HepG2 (cell line): ENCODE results near the gene DTX4. TPM values are rescaled to one million over a fixed set of nuclear protein-coding genes. Genes with fewer than 3 reads are reported as not detected.

Source experiments
- ADNP ChIP-seq: sonication (generic); formaldehyde crosslinking; IDR thresholded peaks from 2 replicates; pipeline ENCODE4 v1.4.0; 2020; ENCODE audit warnings: missing genetic modification reagents
- ATF7-NPFF ChIP-seq: sonication (generic); formaldehyde crosslinking; IDR thresholded peaks from 2 replicates; pipeline ENCODE4 v1.8.1; 2023; ENCODE audit warnings: mild to moderate bottlenecking, low read depth, missing genetic modification reagents, moderate library complexity
- DBP ChIP-seq: sonication (generic); formaldehyde crosslinking; IDR thresholded peaks from 2 replicates; pipeline ENCODE4 v1.4.0; 2020; ENCODE audit warnings: missing genetic modification reagents; ENCODE audit errors: not compliant biosample characterization
- DMAP1 ChIP-seq: IDR thresholded peaks from 2 replicates; pipeline ENCODE4 v1.6.1; 2016
- HCFC1 ChIP-seq: fragments of 150-350 bp; IDR thresholded peaks from 2 replicates; pipeline ENCODE4 v1.6.1; 2014; ENCODE audit warnings: low read depth, low read length
- HES4 ChIP-seq: sonication (generic); formaldehyde crosslinking; IDR thresholded peaks from 2 replicates; pipeline ENCODE4 v1.9.0; 2021; ENCODE audit warnings: mild to moderate bottlenecking, missing genetic modification reagents, borderline replicate concordance
- HIC2 ChIP-seq: sonication (generic); formaldehyde crosslinking; IDR thresholded peaks from 2 replicates; pipeline ENCODE4 v1.9.0; 2022; ENCODE audit warnings: low read depth, missing genetic modification reagents
- HNRNPUL1 ChIP-seq: fragments of 200-400 bp; formaldehyde crosslinking; IDR thresholded peaks from 2 replicates; pipeline ENCODE4 v1.6.1; 2017; ENCODE audit warnings: low read depth, mild to moderate bottlenecking, low read length, moderate library complexity
- KDM3A ChIP-seq: IDR thresholded peaks from 2 replicates; pipeline ENCODE4 v1.6.1; 2018; ENCODE audit warnings: low read depth, missing compliant biosample characterization
- KDM6A ChIP-seq: IDR thresholded peaks from 2 replicates; pipeline ENCODE4 v1.6.1; 2016; ENCODE audit warnings: low read depth
- MAFF ChIP-seq: IDR thresholded peaks from 2 replicates; pipeline ENCODE4 v1.6.1; 2011; ENCODE audit warnings: low read depth, low read length, improper control_type of control experiment
- NFYC ChIP-seq: IDR thresholded peaks from 2 replicates; pipeline ENCODE4 v1.6.1; 2016; ENCODE audit warnings: missing genetic modification reagents, missing compliant biosample characterization
- NR3C1 ChIP-seq: sonication (generic); formaldehyde crosslinking; IDR thresholded peaks from 2 replicates; pipeline ENCODE4 v1.4.0; 2020; ENCODE audit warnings: missing genetic modification reagents
- PATZ1 ChIP-seq: sonication (generic); formaldehyde crosslinking; IDR thresholded peaks from 2 replicates; pipeline ENCODE4 v1.4.0; 2020; ENCODE audit warnings: missing genetic modification reagents
- SAFB2 ChIP-seq: sonication (generic); formaldehyde crosslinking; IDR thresholded peaks from 2 replicates; pipeline ENCODE4 v1.5.1; 2020; ENCODE audit warnings: missing genetic modification reagents, low read depth, mild to moderate bottlenecking, borderline replicate concordance
- TSC22D2 ChIP-seq: sonication (generic); formaldehyde crosslinking; IDR thresholded peaks from 2 replicates; pipeline ENCODE4 v1.5.1; 2020; ENCODE audit warnings: missing genetic modification reagents, mild to moderate bottlenecking, borderline replicate concordance
- ZC3H4 ChIP-seq: sonication (generic); formaldehyde crosslinking; IDR thresholded peaks from 2 replicates; pipeline ENCODE4 v1.4.0; 2020; ENCODE audit warnings: missing genetic modification reagents, borderline replicate concordance
- ZNF224 ChIP-seq: sonication (generic); formaldehyde crosslinking; IDR thresholded peaks from 2 replicates; pipeline ENCODE4 v1.5.0; 2020; ENCODE audit warnings: mild to moderate bottlenecking, missing genetic modification reagents
- ZNF280B ChIP-seq: sonication (generic); formaldehyde crosslinking; IDR thresholded peaks from 2 replicates; pipeline ENCODE4 v1.5.0; 2020; ENCODE audit warnings: missing genetic modification reagents, mild to moderate bottlenecking, borderline replicate concordance
- ZNF317 ChIP-seq: sonication (generic); formaldehyde crosslinking; IDR thresholded peaks from 2 replicates; pipeline ENCODE4 v1.5.0; 2020; ENCODE audit warnings: mild to moderate bottlenecking, missing genetic modification reagents
- ZNF615 ChIP-seq: sonication (generic); formaldehyde crosslinking; IDR thresholded peaks from 2 replicates; pipeline ENCODE4 v1.5.0; 2020; ENCODE audit warnings: mild to moderate bottlenecking, missing genetic modification reagents, borderline replicate concordance
- polyA plus RNA-seq, 8 experiments: library from polyadenylated mRNA; depleted of rRNA in 3 of 8; stranded (reverse) in 7 of 8; unstranded in 1 of 8; fragments of >200 nt; fragmentation: Illumina TruSeq in 4 of 8; extraction: Trizol in 4 of 8; gene quantifications; 2 replicates each; pipeline versions ENCODE4 v1.2.1 to v1.2.3, GENCODE V29; 2011 to 2016; ENCODE audit warnings: low read depth in 4 of 8, missing spikeins in 1 of 8, mixed read lengths in 1 of 8; ENCODE audit not compliant: insufficient read depth in 1 of 8
- total RNA-seq, 5 experiments: library from RNA; depleted of rRNA; stranded (reverse); fragments of >200 nt; fragmentation: Illumina TruSeq; extraction: Trizol; gene quantifications; 2 replicates each; pipeline ENCODE4 v1.2.3, GENCODE V29; 2016; ENCODE audit warnings: low read depth in 1 of 5
- TF ChIP-seq, protein P1 (sequence below): sonication (generic); formaldehyde crosslinking; IDR thresholded peaks from 2 replicates; pipeline ENCODE4 v1.4.0; 2020; ENCODE audit warnings: missing genetic modification reagents, borderline replicate concordance

Gene DTX4
- total and polyA plus RNA-seq, 2 of the 13 experiments (the other 11 are each of a cell fraction or from before 2014, with no cell fraction given) = 0.67 to 5.6 TPM

DNA sequence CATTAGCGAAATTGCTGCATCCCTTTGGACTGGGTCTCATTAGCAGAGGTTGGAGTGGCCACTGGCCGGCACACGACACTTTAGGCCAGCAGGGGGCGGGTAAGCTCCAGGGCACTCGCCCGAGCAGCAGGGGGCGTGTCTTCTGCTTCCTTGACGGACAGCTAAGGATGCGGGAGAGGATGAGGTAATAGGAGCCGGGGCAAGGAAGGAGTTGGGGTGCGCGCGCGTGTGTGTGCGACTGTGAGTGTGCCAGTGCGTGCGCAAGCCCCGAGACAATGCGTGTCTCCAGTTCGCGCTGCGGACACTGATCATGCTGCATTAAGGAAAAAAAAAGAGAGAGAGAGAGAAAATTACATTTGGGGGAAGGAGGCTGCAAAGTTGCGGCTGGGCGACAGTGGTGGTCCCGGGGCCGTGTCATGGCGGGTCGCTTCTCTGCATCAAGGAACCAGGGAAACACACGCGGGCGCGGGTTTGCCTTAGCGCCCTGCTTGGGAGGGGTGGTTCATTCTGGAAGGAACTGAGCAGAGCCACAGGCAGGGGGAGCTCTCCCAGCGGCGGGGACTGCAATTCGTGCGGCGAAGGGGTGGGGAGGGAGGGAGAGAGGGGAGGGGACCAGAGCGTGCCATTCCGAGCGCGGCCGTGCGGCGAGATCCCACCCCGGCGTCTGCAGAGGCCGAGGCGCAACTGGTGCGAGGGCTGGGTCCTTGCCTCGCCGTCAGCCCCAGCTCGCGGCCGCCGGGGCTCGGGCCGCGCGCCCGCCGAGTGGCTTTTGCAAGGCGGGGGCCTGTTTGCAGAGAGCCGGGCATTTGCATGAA, at the start of gene DTX4 (continued):
- no peak for TF ChIP-seq ZNF280B (CRISPR knock-in tag)
- peak; percentile 73; the same call in 1 of the 2 replicates for TF ChIP-seq ATF7-NPFF (CRISPR knock-in tag)
- TF ChIP-seq ZNF317 (CRISPR knock-in tag) = no peak
- TF ChIP-seq PATZ1 (CRISPR knock-in tag) = peak; percentile 67
- TF ChIP-seq MAFF = no peak
- peak; percentile 55; the same call in 1 of the 2 replicates for TF ChIP-seq HES4 (CRISPR knock-in tag)
- no peak for TF ChIP-seq TSC22D2 (CRISPR knock-in tag)
- TF ChIP-seq ZNF615 (CRISPR knock-in tag) = no peak
- TF ChIP-seq NFYC (CRISPR knock-in tag) = no peak
- TF ChIP-seq ZC3H4 = no peak
- no peak for TF ChIP-seq HNRNPUL1
- TF ChIP-seq ADNP (CRISPR knock-in tag) = 0 out of 2 replicates have a peak, but pooled peaks have one; percentile 10
- TF ChIP-seq, protein P1, sequence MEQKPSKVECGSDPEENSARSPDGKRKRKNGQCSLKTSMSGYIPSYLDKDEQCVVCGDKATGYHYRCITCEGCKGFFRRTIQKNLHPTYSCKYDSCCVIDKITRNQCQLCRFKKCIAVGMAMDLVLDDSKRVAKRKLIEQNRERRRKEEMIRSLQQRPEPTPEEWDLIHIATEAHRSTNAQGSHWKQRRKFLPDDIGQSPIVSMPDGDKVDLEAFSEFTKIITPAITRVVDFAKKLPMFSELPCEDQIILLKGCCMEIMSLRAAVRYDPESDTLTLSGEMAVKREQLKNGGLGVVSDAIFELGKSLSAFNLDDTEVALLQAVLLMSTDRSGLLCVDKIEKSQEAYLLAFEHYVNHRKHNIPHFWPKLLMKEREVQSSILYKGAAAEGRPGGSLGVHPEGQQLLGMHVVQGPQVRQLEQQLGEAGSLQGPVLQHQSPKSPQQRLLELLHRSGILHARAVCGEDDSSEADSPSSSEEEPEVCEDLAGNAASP (CRISPR knock-in tag) = no peak
- TF ChIP-seq ZNF224 (CRISPR knock-in tag) = 0 out of 2 replicates have a peak, but pooled peaks have one; percentile 38
- no peak for TF ChIP-seq KDM3A (CRISPR knock-in tag)
- TF ChIP-seq KDM6A (CRISPR knock-in tag) = no peak
- no peak for TF ChIP-seq SAFB2 (CRISPR knock-in tag)
- no peak for TF ChIP-seq DBP (CRISPR knock-in tag)
- TF ChIP-seq DMAP1 (CRISPR knock-in tag) = peak; percentile 49; the same call in 1 of the 2 replicates
- TF ChIP-seq NR3C1 (CRISPR knock-in tag) = no peak
- no peak for TF ChIP-seq HCFC1
- TF ChIP-seq HIC2 (CRISPR knock-in tag) = no peak; the same call in 1 of the 2 replicates
